Right ventricle myocardium inferior (tissue), 1 donor: ENCODE results near the gene AKT1. TPM values are rescaled to one million over a fixed set of nuclear protein-coding genes. Genes with fewer than 3 reads are reported as not detected.
A peak's percentile ranks its signal among the peaks of the same experiment; 100 is the strongest.

Experiments used
- ATAC-seq: fragments of 200-7000 bp; cut with Tn5 transposase; one replicate; pipeline ENCODE4 v1.9.1; 2020; ENCODE audit warnings: mild to moderate bottlenecking, moderate library complexity
- DNase-seq: peaks from one replicate; pipeline ENCODE4 v3.0.0; 2021; ENCODE audit errors: missing footprints
- intact Hi-C: fragments of 100-400 bp; cut with DNase I; formaldehyde crosslinking; loops from one replicate; pipeline ENCODE4 v1.11.0; 2022
- total RNA-seq: library from RNA; stranded (reverse); fragmentation: NEBNext Ultra II Directional; extraction: Animal tissue kit (Norgen Biotek cat#: 25700); gene quantifications from one replicate; pipeline ENCODE4 v1.2.1, GENCODE V29; 2021
- donor health status: DM: no; HTN: yes; CAD: no; lungs with severe emphysema.

Gene AKT1
- total RNA-seq, 1 donor from 2014 or later, result 134 TPM

- DNase-seq (no peak), ATAC-seq (no peak)
- intact Hi-C loops, result no loop called here
Measured at GRCh38 chr14:104801520-104802393, 6.2 kb upstream of the AKT1 start.

DNA sequence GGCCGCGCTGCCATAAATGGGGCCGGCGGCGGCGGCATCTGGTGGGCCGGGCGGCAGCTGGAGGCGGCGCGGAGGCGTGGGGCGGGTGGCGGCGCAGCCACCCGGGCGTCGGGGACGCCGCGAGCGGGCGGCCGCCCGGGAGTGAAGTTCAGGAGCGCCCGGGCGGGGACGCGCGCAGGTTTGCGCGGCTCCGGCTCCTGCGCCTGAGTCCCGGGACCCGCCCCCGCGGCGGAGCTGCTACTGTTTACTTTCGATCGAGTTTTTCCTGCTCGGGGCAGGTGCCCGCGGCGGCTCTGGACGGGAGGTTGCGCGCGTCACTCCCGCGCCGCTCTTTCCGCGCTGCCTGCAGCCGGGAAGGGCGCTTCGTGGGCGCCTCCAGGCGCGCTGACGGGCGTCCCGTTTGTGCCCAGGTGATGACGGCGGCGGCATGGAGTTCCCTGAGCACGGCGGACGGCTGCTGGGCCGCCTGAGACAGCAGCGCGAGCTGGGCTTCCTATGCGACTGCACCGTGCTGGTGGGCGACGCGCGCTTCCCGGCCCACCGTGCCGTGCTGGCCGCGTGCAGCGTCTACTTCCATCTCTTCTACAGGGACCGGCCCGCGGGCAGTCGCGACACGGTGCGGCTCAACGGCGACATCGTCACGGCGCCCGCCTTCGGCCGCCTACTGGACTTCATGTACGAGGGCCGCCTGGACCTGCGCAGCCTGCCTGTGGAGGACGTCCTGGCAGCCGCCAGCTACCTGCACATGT, 5.4 kb upstream of the AKT1 start, which contains the start of gene ZBTB42:
Gene ZBTB42 (plus strand): TSS at position 331 of the 749 bp plus-strand sequence. CDS start 97 bp downstream, at position 428.
- DNase-seq, result peak; percentile 89
- intact Hi-C loops, result loop anchor here (1.0 kb wide), 1 partner anchor 25 kb away; no protein-coding TSS in a partner anchor

DNA sequence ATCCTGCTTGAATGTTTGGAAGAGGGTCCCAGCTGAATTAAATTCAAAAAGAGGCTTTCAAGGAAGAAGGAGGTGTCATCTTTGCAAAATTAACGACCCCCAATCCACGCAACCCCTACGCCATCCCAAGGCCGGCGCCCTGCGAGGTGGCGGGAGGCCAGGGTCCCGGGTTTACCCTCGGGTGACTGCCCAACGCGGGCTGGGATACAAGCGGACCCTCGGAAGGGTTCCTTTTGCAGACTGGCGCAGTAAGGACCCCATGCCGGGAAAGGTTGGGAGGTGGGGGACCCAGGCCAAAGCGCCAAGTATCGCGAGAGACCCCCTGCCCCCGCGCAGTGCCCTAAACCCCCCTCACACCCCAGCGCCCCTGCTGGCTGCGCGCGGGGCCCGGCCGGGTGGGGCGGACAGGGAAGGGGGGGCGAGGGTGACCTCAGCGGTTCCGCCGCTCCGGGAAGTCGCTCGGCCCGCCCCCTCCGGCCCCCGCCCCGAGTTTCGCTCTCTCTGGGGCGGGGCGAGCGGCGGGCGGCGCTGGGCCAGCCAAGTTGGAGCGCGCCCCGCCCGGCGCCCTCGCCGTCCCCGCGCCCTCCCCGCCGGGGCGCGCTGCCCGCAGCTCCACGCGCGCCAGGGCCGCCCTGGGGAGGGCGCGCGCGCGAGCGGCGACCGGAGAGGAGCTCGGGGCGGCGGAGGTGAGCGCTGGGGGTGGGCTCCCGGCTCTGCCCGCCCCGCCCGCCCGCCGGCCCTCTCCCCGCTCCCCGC, 4.6 kb upstream of the AKT1 start:
- intact Hi-C loops, result loop anchor here (1.0 kb wide), 1 partner anchor 26 kb away; no protein-coding TSS in a partner anchor
- peak; percentile 96 for DNase-seq
- peak; percentile 82 for ATAC-seq

More for the DNA sequence above, 5.4 kb upstream of the AKT1 start, which contains the start of gene ZBTB42:
- no peak for ATAC-seq

- intact Hi-C loops, result loop anchor here (1.0 to 5.0 kb wide), 2 partner anchors 27 to 47 kb away; partner anchors contain the start of gene SIVA1
- ATAC-seq (no peak), DNase-seq (no peak)
Measured at GRCh38 chr14:104799244-104800014, 3.9 kb upstream of the AKT1 start.

- ATAC-seq (no peak), DNase-seq (no peak)
- intact Hi-C loops, result loop anchor here (5.0 kb wide), 1 partner anchor 46 kb away; the partner anchor contains the start of gene SIVA1
Measured at GRCh38 chr14:104798300-104799243, 3.0 kb upstream of the AKT1 start.

DNA sequence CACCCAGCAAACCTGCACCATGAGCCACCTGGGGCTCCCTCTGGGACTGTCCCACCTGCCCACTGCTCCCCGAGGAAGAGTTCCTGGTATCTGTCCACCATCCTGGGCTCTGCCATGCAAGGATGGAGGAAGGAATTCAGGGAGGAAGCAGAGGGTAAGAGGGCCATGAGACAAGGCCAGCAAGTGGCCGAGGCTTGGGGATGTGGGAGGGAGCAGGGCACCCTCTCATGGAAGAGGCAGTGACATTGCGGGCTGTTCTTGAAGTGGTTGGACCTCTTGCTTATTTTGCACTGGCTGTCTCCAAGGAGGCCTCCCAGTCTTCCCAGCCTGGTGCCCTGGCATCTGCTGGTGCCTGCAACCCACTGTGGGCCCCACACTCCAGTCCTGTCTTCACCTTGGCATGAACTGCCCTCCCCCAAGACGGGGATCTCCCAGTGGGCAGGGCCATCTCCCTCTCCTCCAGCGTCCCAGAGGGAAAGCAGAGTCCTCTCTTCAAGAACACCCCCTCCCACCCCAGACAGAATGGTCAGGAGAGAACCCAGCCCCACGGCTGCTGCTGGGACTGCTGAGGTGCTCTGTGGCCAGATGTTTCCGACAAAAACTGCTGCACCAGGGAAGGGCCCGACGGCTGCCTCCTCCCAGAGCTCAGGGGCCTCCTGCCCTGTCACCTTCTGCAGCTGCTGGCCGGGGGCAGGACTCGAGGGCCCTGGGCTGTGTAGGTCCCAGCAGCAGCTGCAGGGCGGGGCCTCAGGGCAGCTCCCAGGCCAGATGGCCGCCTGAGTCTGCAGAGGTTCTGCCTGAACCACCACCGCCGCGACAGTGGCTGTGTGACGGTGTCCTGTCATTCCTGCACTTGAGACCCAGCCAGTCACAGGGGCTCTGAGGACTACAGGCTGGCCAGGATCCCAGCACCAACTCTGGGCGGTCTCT, 1.8 kb upstream of the AKT1 start:
- peak; percentile 86 for DNase-seq
- no peak for ATAC-seq
- intact Hi-C loops, result loop anchor here (5.0 kb wide), 1 partner anchor 45 kb away; the partner anchor contains the start of gene SIVA1

DNA sequence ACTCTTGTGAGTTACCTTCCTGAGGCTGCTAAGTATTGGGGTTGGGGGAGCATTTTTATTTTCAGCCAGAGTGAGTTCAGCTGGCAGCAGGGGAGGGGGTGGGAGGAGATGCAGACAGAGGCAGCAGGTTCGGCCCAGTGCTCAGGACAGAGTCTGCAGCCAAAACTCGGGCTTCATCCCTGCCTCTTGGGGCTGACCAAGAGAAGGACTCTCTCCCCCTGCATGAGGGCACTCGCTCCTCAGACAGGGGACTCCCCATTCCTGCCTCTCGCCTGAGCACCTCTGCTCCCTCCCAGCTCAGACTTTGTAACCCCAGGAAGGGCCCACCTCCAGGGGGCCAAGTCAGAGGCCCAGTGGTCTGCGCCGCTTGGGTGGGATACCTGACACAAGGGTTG, 1.1 kb upstream of the AKT1 start:
- intact Hi-C loops, result loop anchor here (5.0 kb wide), 1 partner anchor 44 kb away; the partner anchor contains the start of gene SIVA1
- no peak for DNase-seq
- ATAC-seq, result no peak

DNA sequence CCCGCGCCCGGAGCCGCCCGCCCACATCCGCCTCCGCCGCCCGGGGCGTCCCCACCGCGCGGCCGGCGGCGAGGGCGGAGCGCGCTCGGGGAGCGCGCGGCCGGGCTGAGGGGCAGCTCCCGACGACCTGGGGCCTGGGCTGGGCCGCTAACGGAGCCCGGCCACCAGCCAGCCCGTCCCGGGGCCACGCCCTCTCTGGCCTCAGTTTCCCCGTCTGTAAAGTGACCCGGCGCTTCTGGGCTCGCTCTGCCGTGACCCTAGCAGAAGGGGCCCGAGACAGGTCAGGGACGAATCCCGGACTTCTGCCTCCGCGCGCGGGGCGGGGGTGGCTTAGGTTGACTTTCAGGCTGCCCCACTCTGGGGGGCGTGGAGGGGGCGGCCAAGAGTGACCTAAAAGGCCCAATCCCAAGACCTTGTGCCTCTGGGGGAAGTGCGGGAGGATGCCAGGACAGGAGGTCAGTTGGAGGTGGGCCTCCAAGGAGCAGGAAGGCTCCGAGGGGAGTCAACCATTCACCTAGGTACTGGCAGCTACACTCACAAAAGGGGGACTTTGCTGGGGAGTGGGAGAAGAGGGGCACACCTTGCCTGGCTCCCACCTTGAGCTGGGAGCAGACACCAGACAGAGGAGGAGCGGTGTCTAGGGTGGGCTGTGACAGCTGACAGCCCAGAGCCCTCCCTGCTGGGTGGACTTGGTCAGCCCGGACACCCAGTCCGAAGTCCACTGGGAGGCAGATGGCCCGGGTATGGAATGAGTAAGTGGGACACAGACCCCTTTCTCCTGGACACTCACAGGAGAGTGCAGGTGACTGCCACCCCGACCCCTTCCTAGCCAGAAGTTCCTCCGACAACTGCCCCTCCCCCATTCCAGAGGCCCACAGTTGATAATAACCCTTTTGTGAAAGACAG, 486 bp upstream of the AKT1 start:
- DNase-seq, result peak; percentile 84
- intact Hi-C loops, result loop anchor here (5.0 kb wide), 1 partner anchor 44 kb away; the partner anchor contains the start of gene SIVA1
- peak; percentile 51 for ATAC-seq

GRCh38 chr14:104794631-104794992, 936 bp downstream of the AKT1 start:
- intact Hi-C loops, result no loop called here
- DNase-seq, result no peak
- ATAC-seq, result no peak

DNA sequence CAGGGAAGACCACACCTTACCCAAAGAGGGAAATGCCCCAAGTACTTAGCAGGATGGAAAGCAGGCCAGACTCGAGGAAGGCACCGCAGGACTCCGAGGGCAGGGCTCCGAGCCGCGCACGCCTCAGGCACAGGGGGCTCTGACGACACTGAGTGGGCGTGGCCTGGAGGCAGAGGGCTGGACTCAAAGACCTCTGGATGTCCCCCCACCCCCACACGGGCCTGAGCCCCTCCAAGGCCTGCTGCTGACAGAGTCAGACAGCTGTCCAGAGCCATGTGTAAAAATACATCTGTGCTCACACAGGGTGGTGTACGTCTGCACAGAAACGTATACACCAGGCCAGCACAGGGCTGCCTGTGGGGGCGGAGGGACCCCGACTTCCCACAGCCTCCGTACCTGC, 1.4 kb downstream of the AKT1 start:
- DNase-seq (no peak), ATAC-seq (no peak)
- intact Hi-C loops, result no loop called here

GRCh38 chr14:104793703-104793959, 1.9 kb downstream of the AKT1 start:
- no peak for DNase-seq
- intact Hi-C loops, result no loop called here
- ATAC-seq, result no peak

- no peak for ATAC-seq
- no peak for DNase-seq
- intact Hi-C loops, result no loop called here
Measured at GRCh38 chr14:104792945-104793702, 2.4 kb downstream of the AKT1 start.

DNA sequence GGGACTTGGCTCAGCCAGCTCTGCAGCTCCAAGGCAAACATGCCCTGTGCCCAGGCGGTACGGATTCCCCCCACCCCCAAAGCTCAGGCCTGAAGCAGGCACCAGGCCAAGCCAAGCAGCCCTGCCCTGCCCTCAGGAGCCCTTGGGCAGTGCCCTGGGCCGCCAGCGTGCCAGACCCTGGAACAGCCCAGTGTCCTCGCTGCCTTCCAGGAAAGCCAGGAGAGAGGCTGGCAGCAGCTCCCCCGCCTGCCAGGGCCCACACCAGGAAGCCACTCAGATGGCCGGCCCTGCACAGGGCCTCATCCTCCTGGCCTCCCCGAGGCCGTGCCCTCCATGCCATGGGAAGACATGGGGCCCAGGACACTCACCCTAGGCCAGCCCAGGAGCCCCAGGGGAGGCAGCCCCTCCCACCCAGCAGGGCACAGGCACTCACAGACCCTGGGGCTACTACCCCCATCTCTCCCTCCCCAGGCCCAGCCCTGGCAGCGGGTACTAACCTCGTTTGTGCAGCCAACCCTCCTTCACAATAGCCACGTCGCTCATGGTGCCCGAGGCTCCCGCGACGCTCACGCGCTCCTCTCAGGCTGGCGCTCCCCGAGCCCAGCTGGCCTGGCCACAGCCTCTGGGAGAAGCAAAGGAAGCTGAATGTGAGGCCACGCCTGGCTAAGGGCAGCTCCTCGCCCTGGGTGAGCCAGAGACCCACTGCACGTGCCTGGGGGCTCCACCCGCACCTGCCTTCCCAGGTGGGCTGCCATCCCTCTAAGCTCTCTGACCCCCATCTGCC, 3.3 kb downstream of the AKT1 start:
- DNase-seq (no peak), ATAC-seq (peak; percentile 73)
- intact Hi-C loops, result no loop called here

GRCh38 chr14:104791425-104791824, 4.1 kb downstream of the AKT1 start:
- no peak for DNase-seq
- intact Hi-C loops, result no loop called here
- no peak for ATAC-seq
